Measurements from ENCODE around the gene TNRC6C.

The TNRC6C gene

GRCh38 chr17:78082988-78083387 lies 124.5 kb downstream of the TNRC6C start:
- DNase-seq (ENCODE audit: low spot score), result no peak

DNA sequence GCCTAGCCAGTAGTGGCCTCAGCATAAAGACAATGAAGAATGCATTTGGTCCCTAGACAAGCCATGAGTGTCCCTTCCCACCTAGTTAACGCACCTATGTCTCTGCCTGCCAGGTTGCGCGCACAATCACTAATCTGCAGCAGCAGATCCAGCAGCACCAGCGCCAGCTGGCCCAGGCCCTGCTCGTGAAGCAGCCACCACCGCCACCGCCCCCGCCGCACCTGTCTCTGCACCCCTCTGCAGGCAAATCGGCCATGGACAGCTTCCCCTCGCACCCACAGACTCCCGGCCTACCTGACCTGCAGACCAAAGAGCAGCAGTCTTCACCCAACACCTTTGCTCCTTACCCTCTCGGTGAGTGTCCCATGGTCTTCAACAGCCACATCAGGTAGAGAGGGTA lies 128.2 kb downstream of the TNRC6C start:
- DNase-seq (ENCODE audit: low spot score), result no peak

DNA sequence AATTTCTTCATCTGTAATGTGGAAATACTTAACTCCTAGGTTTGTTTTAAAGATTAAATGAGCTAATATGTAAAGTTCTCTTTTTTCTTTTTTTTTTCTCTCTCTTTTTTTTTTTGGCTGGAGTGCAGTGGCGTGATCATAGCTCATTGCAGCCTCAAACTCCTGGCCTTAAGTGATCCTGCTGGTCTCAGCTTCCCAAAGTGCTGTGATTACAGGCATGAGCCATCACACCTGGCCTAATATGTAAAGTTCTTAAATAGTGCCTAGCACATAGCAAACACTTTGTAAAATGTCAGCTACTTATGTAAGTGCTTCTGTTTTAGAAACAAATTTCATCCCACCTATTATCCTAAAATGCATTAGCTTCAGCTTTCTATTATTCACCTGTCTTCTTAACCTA lies 130.0 kb downstream of the TNRC6C start:
- no peak for DNase-seq (ENCODE audit: low spot score)

GRCh38 chr17:78089576-78090281 lies 131.2 kb downstream of the TNRC6C start:
- no peak for DNase-seq (ENCODE audit: low spot score)

DNA sequence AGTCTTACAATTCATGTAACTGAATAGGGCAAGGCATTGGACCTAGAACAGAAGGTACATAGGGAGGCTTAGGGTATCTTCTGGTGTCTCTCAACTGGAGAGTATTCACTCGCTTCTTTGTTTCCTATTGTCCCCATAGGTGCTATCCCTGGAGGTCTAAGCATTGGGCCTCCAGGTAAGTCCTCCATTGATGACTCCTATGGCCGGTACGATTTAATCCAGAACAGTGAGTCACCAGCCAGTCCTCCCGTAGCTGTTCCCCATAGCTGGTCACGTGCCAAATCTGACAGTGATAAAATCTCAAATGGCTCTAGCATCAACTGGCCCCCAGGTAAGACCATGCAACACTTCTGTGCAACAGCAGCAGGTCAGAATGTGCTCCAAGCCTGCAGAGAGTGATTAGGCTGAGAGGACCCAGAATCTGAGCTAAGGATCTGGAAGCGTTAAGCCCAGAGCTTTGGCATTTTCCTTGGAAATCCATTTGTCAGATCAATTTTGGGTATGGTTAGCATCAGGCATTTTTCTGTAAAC lies 134.4 kb downstream of the TNRC6C start:
- no peak for DNase-seq (ENCODE audit: low spot score)

GRCh38 chr17:78095035-78095434 lies 136.5 kb downstream of the TNRC6C start:
- DNase-seq (ENCODE audit: low spot score), result no peak

- no peak for DNase-seq (ENCODE audit: low spot score)
Measured at GRCh38 chr17:78096093-78096492, 137.6 kb downstream of the TNRC6C start.

- no peak for DNase-seq (ENCODE audit: low spot score)
Measured at GRCh38 chr17:78101112-78101511, 142.6 kb downstream of the TNRC6C start.

DNA sequence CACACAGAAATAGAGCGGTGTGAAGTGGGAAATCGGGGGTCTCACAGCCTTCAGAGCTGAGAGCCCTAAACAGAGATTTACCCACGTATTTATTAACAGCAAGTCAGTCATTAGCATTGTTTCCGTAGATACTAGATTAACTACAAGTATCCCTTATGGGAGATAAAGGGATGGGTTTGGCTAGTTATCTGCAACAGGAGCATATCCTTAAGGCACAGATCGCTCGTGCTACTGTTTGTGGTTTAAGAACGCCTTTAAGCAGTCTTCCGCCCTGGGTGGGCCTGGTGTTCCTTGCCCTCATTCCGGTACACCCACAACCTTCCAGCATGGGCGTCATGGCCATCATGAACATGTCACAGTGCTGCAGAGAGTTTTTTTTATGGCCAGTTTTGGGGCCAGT lies 143.0 kb downstream of the TNRC6C start:
- DNase-seq (ENCODE audit: low spot score), result no peak

GRCh38 chr17:78103311-78103710 lies 144.8 kb downstream of the TNRC6C start:
- no peak for DNase-seq (ENCODE audit: low spot score)

DNA sequence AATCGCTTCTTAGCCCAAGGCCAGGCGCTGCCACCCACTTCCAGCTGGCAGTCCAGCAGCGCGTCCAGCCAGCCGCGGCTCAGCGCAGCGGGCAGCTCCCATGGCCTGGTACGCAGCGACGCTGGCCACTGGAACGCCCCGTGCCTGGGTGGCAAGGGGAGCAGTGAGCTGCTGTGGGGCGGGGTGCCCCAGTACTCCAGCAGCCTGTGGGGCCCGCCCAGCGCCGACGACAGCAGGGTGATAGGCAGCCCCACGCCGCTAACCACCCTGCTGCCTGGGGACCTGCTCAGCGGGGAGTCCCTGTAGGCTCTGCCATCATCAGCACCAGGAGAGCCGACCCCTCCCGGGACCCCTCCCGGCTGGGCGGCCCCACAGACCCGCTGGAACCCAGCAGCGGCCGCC lies 146.0 kb downstream of the TNRC6C start:
- no peak for DNase-seq (ENCODE audit: low spot score)

GRCh38 chr17:78105101-78105500 lies 146.6 kb downstream of the TNRC6C start:
- no peak for DNase-seq (ENCODE audit: low spot score)

- no peak for DNase-seq (ENCODE audit: low spot score)
Measured at GRCh38 chr17:78105551-78105950, 147.0 kb downstream of the TNRC6C start.

GRCh38 chr17:78106211-78106610 lies 147.7 kb downstream of the TNRC6C start:
- no peak for DNase-seq (ENCODE audit: low spot score)

- DNase-seq (ENCODE audit: low spot score), result no peak
Measured at GRCh38 chr17:78107457-78107856, 149.0 kb downstream of the TNRC6C start.

- DNase-seq (ENCODE audit: low spot score), result no peak
Measured at GRCh38 chr17:78107976-78108725, 149.6 kb downstream of the TNRC6C start.

DNA sequence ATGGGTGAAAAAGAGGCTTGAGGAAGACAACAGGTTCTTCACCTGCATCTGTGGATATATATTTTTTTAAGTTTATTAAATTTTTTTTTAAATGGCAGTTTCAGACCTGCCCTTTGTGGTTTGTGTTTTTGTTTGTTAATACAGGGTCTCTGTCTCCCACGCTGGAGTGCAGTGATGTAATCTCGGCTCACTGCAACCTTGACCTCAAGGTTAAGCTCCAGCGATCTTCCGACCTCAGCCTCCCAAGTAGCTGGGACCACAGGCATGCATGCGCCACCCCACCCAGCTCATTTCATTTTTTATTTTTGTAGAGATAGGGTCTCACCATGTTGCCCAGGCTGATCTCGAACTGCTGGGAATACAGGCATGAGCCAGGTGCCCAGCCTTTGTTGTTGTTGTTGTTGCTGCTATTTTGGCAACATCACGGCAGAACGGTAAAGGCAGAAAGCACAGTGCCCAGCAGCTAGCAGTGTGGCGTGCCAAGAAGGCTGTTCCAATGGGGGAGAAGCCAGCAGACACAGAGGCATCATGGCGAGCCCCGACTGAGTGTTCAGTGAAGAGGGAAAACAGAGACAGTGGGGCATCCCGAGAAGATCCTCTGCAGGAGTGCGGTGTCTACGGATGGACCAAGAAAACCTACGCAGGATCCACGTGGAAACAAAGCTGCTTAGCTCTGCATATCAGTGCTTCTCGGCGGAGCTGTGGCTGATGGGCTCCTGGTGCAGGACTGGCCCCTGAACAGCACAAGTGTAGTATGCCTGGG lies 150.4 kb downstream of the TNRC6C start:
- no peak for DNase-seq (ENCODE audit: low spot score)

- no peak for DNase-seq (ENCODE audit: low spot score)
Measured at GRCh38 chr17:78109489-78109761, 150.9 kb downstream of the TNRC6C start.

DNA sequence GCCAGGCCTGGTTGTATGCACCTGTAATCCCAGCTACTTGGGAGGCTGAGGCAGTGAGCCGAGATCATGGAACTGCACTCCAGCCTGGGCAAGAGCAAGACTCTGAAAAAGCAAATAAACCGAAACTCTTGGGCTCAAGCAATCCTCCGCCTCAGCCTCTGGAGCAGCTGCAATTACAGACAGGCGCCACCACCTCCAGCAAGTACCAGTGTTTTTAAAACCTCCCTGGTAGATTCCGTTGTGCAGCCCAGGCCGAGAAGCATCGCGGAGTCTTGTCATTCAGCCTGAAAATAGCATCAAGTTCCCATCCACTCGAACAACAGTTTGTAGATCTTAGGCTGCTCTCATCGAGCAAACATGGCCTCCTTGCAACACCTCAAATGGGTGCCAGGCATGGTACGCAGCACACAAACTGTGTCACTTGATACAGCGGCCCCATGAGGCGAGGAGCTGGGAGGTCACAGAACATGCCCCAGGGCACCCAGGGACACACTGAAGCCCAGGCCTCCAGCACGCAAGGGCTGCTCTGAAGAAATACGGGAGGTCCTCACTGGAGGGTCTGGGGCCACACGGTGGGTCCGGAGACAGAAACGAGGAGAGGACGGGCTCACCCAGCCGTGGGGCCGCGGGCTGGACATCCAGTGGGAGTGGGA lies 152.0 kb downstream of the TNRC6C start:
- no peak for DNase-seq (ENCODE audit: low spot score)

GRCh38 chr17:78111016-78111726 lies 152.7 kb downstream of the TNRC6C start:
- no peak for DNase-seq (ENCODE audit: low spot score)

GRCh38 chr17:78111727-78112517 lies 153.4 kb downstream of the TNRC6C start:
- DNase-seq (ENCODE audit: low spot score), result no peak

Measured in left forelimb (tissue), 1 donor.